ENCODE data around the gene TBCE. TPM values are rescaled to one million over a fixed set of nuclear protein-coding genes. Genes with fewer than 3 reads are reported as not detected.
A peak's percentile ranks its signal among the peaks of the same experiment; 100 is the strongest.

TBCE gene
- total and polyA plus RNA-seq, 2 donors (not counting 1 experiment from before 2014, with no cell fraction given): 15.2 to 22.1 TPM

GRCh38 chr1:235416662-235417049 is 49.4 kb downstream of the TBCE start:
- ATAC-seq (ENCODE audit: low read depth) (no peak), DNase-seq (no peak)
- Mint-ChIP-seq H3K4me3 (no peak overlapping the region), H3K27me3 (no peaks in the 10 kb centered on the region), H3K27ac (no peak overlapping the region), H3K4me1 (no peaks in the 10 kb centered on the region), H3K9me3 (ENCODE audit: insufficient read depth) (no peaks in the 10 kb centered on the region)
- Histone ChIP-seq H3K27me3 (replicated peaks in 1 of 4; ENCODE audit: control extremely low read depth in 1 of 4, control insufficient read depth in 3 of 4, insufficient read depth in 4 of 4, low read length in 3 of 4) (no peaks in the 10 kb centered on the region), H3K4me3 (ENCODE audit: control extremely low read depth in 1 of 5, extremely low read depth in 1 of 5, insufficient read depth in 1 of 5, low read depth in 2 of 5, low read length in 4 of 5) (no peak overlapping the region), H3K4me2 (replicated peaks; ENCODE audit: low read depth, low read length, poor library complexity, severe bottlenecking) (no peak overlapping the region), H2AFZ (ENCODE audit: insufficient read depth, low read depth, low read length, poor library complexity, severe bottlenecking) (no peak overlapping the region), H3K4me1 (ENCODE audit: control insufficient read depth in 2 of 2, insufficient read depth in 2 of 2, low read length in 2 of 2) (no peaks in the 10 kb centered on the region), H4K20me1 (ENCODE audit: control insufficient read depth, insufficient read depth, low read length, poor library complexity, severe bottlenecking) (no peaks in the 10 kb centered on the region), H3K27ac (ENCODE audit: low read length in 2 of 2) (no peak overlapping the region), H3K9me3 (ENCODE audit: control extremely low read depth in 1 of 3, control insufficient read depth in 2 of 3, insufficient read depth in 1 of 3, low read length in 2 of 3) (no peaks in the 10 kb centered on the region), H3K36me3 (replicated peaks in 1 of 2; ENCODE audit: control extremely low read depth in 1 of 2, control insufficient read depth in 1 of 2, extremely low read depth in 1 of 2, insufficient read depth in 2 of 2, low read length in 1 of 2) (peaks cover 3 to 8% of the 10 kb centered on the region in 2 experiments), H3K79me2 (ENCODE audit: control insufficient read depth, insufficient read depth, low read length) (peaks cover 5% of the 10 kb centered on the region), H3K9ac (ENCODE audit: low read length) (no peak overlapping the region)
- intact Hi-C loops (cut with micrococcal nuclease): loop anchor here (1.0 to 10.0 kb wide), 6 partner anchors 89 to 1304 kb away; partner anchors contain the start of genes ARID4B, GGPS1 and RBM34
- POLR2A ChIA-PET: interaction anchor here (0.6 kb wide), 1 partner anchor 313 kb away, joined by 4 read pairs; no protein-coding TSS in a partner anchor
- CTCF ChIA-PET: interaction anchor here (0.6 to 5.5 kb wide), 57 partner anchors 10 to 1302 kb away, joined by 3 to 141 read pairs (median 4); partner anchors contain the start of genes ARID4B, GGPS1, RBM34 and TBCE
- WGBS (ENCODE audit: insufficient coverage): no CpG with 5 or more reads among the region's 1 CpG
- no peak for TF ChIP-seq EZH2 (IDR thresholded peaks at IDR 0.05; ENCODE audit: borderline replicate concordance, insufficient read depth, low read depth, low read length, poor library complexity, severe bottlenecking)
- no peak for TF ChIP-seq CTCF (IDR thresholded peaks at IDR 0.05)

GRCh38 chr1:235417086-235417697 is 50.0 kb downstream of the TBCE start:
- H3K79me2 ChIP-seq (ENCODE audit: control insufficient read depth, insufficient read depth, low read length): peaks cover 5% of the 10 kb centered on the region
- Mint-ChIP-seq H3K27ac (no peak overlapping the region), H3K27me3 (no peaks in the 10 kb centered on the region), H3K4me1 (no peaks in the 10 kb centered on the region), H3K9me3 (ENCODE audit: insufficient read depth) (no peaks in the 10 kb centered on the region), H3K4me3 (no peak overlapping the region)
- H3K27ac ChIP-seq (ENCODE audit: low read length in 2 of 2): no peak overlapping the region
- ATAC-seq (ENCODE audit: low read depth) (peak; percentile 80), DNase-seq (peak; percentile 74)
- 37% methylated on average over 3 of the region's 8 CpGs for WGBS (ENCODE audit: insufficient coverage)
- POLR2A ChIA-PET: no interaction called here
- intact Hi-C loops (cut with micrococcal nuclease): loop anchor here (1.0 to 10.0 kb wide), 6 partner anchors 90 to 1305 kb away; partner anchors contain the start of genes ARID4B, GGPS1 and RBM34
- H3K4me1 ChIP-seq (ENCODE audit: control insufficient read depth in 2 of 2, insufficient read depth in 2 of 2, low read length in 2 of 2): no peaks in the 10 kb centered on the region
- CTCF ChIA-PET: interaction anchor here (0.6 to 5.5 kb wide), 53 partner anchors 10 to 1303 kb away, joined by 3 to 141 read pairs (median 4); partner anchors contain the start of genes ARID4B, GGPS1 and RBM34
- TF ChIP-seq EZH2 (IDR thresholded peaks at IDR 0.05; ENCODE audit: borderline replicate concordance, insufficient read depth, low read depth, low read length, poor library complexity, severe bottlenecking): no peak
- peak; percentile 88 for TF ChIP-seq CTCF (IDR thresholded peaks at IDR 0.05)
- no peak overlapping the region for H3K4me2 ChIP-seq (replicated peaks; ENCODE audit: low read depth, low read length, poor library complexity, severe bottlenecking)
- no peaks in the 10 kb centered on the region for H3K27me3 ChIP-seq (replicated peaks in 1 of 4; ENCODE audit: control extremely low read depth in 1 of 4, control insufficient read depth in 3 of 4, insufficient read depth in 4 of 4, low read length in 3 of 4)
- no peaks in the 10 kb centered on the region for H3K9me3 ChIP-seq (ENCODE audit: control extremely low read depth in 1 of 3, control insufficient read depth in 2 of 3, insufficient read depth in 1 of 3, low read length in 2 of 3)
- peaks cover 3 to 8% of the 10 kb centered on the region in 2 experiments for H3K36me3 ChIP-seq (replicated peaks in 1 of 2; ENCODE audit: control extremely low read depth in 1 of 2, control insufficient read depth in 1 of 2, extremely low read depth in 1 of 2, insufficient read depth in 2 of 2, low read length in 1 of 2)
- H2AFZ ChIP-seq (ENCODE audit: insufficient read depth, low read depth, low read length, poor library complexity, severe bottlenecking): no peak overlapping the region
- no peak overlapping the region for H3K4me3 ChIP-seq (ENCODE audit: control extremely low read depth in 1 of 5, extremely low read depth in 1 of 5, insufficient read depth in 1 of 5, low read depth in 2 of 5, low read length in 4 of 5)
- no peak overlapping the region for H3K9ac ChIP-seq (ENCODE audit: low read length)
- H4K20me1 ChIP-seq (ENCODE audit: control insufficient read depth, insufficient read depth, low read length, poor library complexity, severe bottlenecking): no peaks in the 10 kb centered on the region

All from B cell (primary cell).